ENCODE measurements around the gene ZBTB26.

The ZBTB26 gene

GRCh38 chr9:122931226-122932121, at the start of gene ZBTB26:
ZBTB26 (minus strand) TSS chr9:122931512; CDS start chr9:122919934, 11,578 bp downstream.
- DNase-seq, result peak; percentile 99

GRCh38 chr9:122978601-122979000, 47.3 kb upstream of the ZBTB26 start:
- DNase-seq, result no peak

- peak; percentile 16 for DNase-seq
Measured at GRCh38 chr9:122975196-122975595, 43.9 kb upstream of the ZBTB26 start.

- DNase-seq, result no peak
Measured at GRCh38 chr9:122961139-122961538, 29.8 kb upstream of the ZBTB26 start.

GRCh38 chr9:122955961-122956360, 24.6 kb upstream of the ZBTB26 start:
- DNase-seq, result no peak

- DNase-seq, result no peak
Measured at GRCh38 chr9:122954253-122954691, 23.0 kb upstream of the ZBTB26 start.

- DNase-seq, result no peak
Measured at GRCh38 chr9:122951056-122951455, 19.7 kb upstream of the ZBTB26 start.

GRCh38 chr9:122950263-122950662, 19.0 kb upstream of the ZBTB26 start:
- no peak for DNase-seq

GRCh38 chr9:122949696-122950095, 18.4 kb upstream of the ZBTB26 start:
- DNase-seq, result no peak

- DNase-seq, result no peak
Measured at GRCh38 chr9:122948313-122948712, 17.0 kb upstream of the ZBTB26 start.

- DNase-seq, result no peak
Measured at GRCh38 chr9:122946461-122947005, 15.2 kb upstream of the ZBTB26 start.

- no peak for DNase-seq
Measured at GRCh38 chr9:122944960-122945888, 13.9 kb upstream of the ZBTB26 start.

- peak; percentile 50 for DNase-seq
Measured at GRCh38 chr9:122941582-122942234, 10.4 kb upstream of the ZBTB26 start.

- peak; percentile 100 for DNase-seq
Measured at GRCh38 chr9:122940749-122941581, 9.7 kb upstream of the ZBTB26 start, which contains the start of gene RABGAP1. RABGAP1 (plus strand) TSS chr9:122941020; CDS start chr9:122957060, 16,040 bp downstream.

- no peak for DNase-seq
Measured at GRCh38 chr9:122940454-122940748, 9.1 kb upstream of the ZBTB26 start.

GRCh38 chr9:122939601-122940000, 8.3 kb upstream of the ZBTB26 start:
- DNase-seq, result no peak

GRCh38 chr9:122936883-122937282, 5.6 kb upstream of the ZBTB26 start:
- DNase-seq, result no peak

- DNase-seq, result no peak
Measured at GRCh38 chr9:122936464-122936863, 5.2 kb upstream of the ZBTB26 start.

- no peak for DNase-seq
Measured at GRCh38 chr9:122930541-122931225, 629 bp downstream of the ZBTB26 start.

GRCh38 chr9:122929796-122930354, 1.4 kb downstream of the ZBTB26 start:
- DNase-seq, result no peak

GRCh38 chr9:122923947-122924346, 7.4 kb downstream of the ZBTB26 start:
- DNase-seq, result no peak
